ENCODE measurements around the gene EIF5AL1.
"Not testable (repeated sequence)": the region's sequence is repeated elsewhere in the genome, so short reads cannot be mapped to it uniquely, and the experiment has no call there.

EIF5AL1 gene

GRCh38 chr10:79488336-79488735, 24.0 kb upstream of the EIF5AL1 start:
- no peak for DNase-seq

- no peak for DNase-seq
Observed at GRCh38 chr10:79488870-79489269, 23.5 kb upstream of the EIF5AL1 start.

- peak; percentile 75 for DNase-seq
Observed at GRCh38 chr10:79490400-79491142, 21.8 kb upstream of the EIF5AL1 start.

GRCh38 chr10:79491143-79491835, 21.0 kb upstream of the EIF5AL1 start:
- no peak for DNase-seq

- no peak for DNase-seq
Observed at GRCh38 chr10:79492256-79492655, 20.1 kb upstream of the EIF5AL1 start.

GRCh38 chr10:79492839-79493238, 19.5 kb upstream of the EIF5AL1 start:
- no peak for DNase-seq

- DNase-seq: no peak
Observed at GRCh38 chr10:79493806-79494205, 18.5 kb upstream of the EIF5AL1 start.

- DNase-seq: no peak
Observed at GRCh38 chr10:79494871-79495705, 17.2 kb upstream of the EIF5AL1 start.

- DNase-seq: no peak
Observed at GRCh38 chr10:79495791-79496190, 16.5 kb upstream of the EIF5AL1 start.

GRCh38 chr10:79496896-79497295, 15.4 kb upstream of the EIF5AL1 start:
- DNase-seq: no peak

- no peak for DNase-seq
Observed at GRCh38 chr10:79498291-79498829, 14.0 kb upstream of the EIF5AL1 start.

GRCh38 chr10:79502561-79503309, 9.6 kb upstream of the EIF5AL1 start:
- DNase-seq: no peak

- DNase-seq: not testable (repeated sequence)
Observed at GRCh38 chr10:79503787-79504186, 8.5 kb upstream of the EIF5AL1 start.

GRCh38 chr10:79504483-79504882, 7.8 kb upstream of the EIF5AL1 start:
- DNase-seq: not testable (repeated sequence)

- DNase-seq: not testable (repeated sequence)
Observed at GRCh38 chr10:79505328-79505727, 7.0 kb upstream of the EIF5AL1 start.

GRCh38 chr10:79505829-79506228, 6.5 kb upstream of the EIF5AL1 start:
- no peak for DNase-seq

- no peak for DNase-seq
Observed at GRCh38 chr10:79507440-79508167, 4.7 kb upstream of the EIF5AL1 start.

- DNase-seq: not testable (repeated sequence)
Observed at GRCh38 chr10:79508245-79508644, 4.1 kb upstream of the EIF5AL1 start.

- not testable (repeated sequence) for DNase-seq
Observed at GRCh38 chr10:79509306-79509933, 2.9 kb upstream of the EIF5AL1 start.

GRCh38 chr10:79509934-79510508, 2.3 kb upstream of the EIF5AL1 start:
- DNase-seq: not testable (repeated sequence)
